Hippocampal formation (tissue), 2 donors: Measurements from ENCODE around the gene CDY1.
"Not testable (repeated sequence)": the region's sequence is repeated elsewhere in the genome, so short reads cannot be mapped to it uniquely, and the experiment has no call there.

Source experiments
- DNase-seq, 2 donors: peaks; one replicate each; lab custom pipeline; 2025; lab: John Stamatoyannopoulos, UW

The CDY1 gene, protein sequence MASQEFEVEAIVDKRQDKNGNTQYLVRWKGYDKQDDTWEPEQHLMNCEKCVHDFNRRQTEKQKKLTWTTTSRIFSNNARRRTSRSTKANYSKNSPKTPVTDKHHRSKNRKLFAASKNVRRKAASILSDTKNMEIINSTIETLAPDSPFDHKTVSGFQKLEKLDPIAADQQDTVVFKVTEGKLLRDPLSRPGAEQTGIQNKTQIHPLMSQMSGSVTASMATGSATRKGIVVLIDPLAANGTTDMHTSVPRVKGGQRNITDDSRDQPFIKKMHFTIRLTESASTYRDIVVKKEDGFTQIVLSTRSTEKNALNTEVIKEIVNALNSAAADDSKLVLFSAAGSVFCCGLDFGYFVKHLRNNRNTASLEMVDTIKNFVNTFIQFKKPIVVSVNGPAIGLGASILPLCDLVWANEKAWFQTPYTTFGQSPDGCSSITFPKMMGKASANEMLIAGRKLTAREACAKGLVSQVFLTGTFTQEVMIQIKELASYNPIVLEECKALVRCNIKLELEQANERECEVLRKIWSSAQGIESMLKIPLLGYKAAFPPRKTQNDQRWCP

DNA sequence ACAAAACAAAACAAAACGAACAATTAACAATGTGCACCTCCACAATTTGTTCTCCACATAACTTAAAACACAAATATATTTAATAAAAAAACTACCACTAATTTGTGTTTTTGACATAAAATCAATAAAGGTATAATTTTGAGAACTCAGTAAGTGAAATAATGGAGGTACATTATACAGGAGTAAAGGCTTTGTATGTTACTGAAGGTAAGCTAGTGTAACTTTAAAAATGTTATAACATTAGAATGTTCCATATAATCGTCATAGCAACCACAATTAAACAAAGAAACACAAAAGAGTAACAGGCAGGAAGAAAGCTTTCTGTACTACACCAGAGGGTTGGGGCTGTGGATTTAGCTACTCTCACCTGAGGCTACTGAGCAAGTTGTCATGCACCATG is at the start of gene CDY1:
Gene CDY1, plus strand, starts transcription at position 301 of the 400 bp plus-strand sequence. CDS start 326 bp downstream, outside the sequence.
- not testable (repeated sequence) for DNase-seq

DNA sequence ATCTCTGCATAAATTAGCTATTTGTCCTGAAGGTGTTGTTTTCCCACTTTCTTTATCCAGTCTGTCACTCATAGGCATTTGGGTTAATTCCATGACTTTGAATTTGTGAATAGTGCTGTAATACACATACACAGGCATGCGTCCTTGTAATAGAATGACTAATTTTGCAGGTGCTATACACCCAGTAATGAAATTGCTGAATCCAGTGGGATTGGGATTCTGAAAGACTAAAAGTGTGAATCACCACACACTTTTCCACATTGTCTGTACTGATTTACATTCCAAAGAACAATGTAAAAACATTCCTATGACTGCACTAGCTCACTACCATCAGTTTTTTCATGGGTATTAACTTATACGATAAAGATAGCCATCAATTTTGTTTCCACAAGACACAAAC is 28.6 kb upstream of the CDY1 start:
- not testable (repeated sequence) for DNase-seq

DNA sequence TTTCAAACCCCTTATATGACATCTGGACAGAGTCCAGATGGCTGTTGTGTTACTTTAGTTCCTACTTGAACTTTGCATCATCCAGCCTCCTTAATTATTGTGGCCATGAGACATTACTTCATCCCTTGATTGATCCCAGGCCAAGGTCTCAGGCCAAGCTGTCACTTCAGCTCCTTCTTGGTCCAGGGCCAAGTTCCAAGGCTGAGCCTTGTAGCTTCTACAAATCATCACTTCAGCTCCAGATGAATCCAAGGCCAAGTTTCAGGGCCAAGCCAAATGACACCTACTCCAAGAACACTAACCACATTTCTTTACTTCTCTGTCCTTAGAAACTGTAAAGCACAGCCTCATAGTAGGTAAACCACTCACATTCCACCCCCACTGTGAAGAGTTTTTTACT is 1.7 kb upstream of the CDY1 start:
- DNase-seq, result not testable (repeated sequence)

DNA sequence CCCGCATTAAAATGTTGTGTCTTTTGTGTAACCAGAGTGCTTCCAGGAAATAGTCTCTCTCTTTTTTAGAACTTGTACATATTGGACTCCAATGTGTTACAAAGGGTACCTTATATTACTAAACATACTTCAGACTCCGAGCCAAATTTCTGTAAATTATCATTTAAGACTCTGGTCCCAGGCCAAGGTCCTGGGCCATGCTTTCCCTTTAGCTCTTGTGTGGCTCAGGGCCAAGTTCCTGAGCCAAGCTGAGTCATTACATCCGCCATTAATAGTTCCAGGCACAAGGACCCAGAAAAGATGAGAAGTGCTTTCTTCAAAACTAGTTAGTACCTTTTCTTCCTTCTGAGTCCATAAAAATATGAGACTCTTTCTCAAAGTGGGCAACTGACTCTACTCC is 4.6 kb downstream of the CDY1 start:
- DNase-seq, result not testable (repeated sequence)

DNA sequence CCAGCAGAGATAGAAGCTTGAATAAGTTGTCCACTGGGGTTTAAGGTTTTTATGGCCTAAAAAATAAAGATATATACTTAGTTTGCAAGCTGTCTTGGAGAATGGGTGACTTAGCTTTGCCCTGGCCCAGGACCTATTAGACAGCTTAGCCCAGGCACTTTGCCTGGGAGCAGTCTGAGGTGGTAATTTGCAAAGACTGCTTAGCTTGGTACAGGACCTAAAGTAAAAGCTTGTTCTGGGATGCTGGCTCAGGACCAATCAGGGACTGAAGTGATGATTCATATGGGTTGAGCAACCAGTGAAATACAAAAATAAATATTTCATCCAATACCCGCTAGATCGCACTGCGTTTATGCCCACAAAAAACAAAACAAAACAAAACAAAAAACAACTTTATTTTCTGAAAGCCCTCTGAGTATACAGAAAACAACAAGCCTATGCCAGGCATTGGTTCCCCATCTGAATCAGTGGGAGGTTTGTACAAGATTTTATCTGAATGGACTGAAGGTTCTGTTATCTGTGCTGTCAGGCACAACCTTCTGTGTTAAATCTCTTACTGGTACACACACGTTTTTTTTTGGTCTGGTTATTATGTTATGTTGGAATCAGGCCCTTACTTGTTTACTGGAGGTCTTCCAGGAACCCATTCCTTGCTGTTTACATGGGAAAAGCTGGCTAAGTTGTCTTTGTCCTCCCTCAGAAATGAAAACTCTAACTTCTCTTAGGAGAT is 8.6 kb downstream of the CDY1 start:
- not testable (repeated sequence) for DNase-seq

DNA sequence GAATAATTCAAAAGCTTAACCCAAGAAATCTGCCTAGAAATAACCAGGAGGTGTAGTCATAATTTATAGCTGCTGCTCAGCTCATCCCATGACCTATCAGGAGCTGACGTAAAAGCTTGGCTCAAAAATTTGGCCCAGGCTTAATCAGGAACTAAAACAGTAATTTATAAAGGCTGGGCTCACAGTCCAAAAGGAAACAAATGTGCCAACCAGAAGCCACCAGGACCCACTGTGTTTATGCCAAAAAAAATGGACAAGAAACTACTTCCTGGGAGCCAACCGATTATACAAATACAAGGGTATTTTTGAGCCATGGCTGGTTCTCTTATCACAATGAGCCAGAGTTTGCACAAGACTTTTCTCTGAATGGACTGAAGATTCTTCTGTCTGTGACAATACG is 17.9 kb downstream of the CDY1 start:
- DNase-seq, result not testable (repeated sequence)

DNA sequence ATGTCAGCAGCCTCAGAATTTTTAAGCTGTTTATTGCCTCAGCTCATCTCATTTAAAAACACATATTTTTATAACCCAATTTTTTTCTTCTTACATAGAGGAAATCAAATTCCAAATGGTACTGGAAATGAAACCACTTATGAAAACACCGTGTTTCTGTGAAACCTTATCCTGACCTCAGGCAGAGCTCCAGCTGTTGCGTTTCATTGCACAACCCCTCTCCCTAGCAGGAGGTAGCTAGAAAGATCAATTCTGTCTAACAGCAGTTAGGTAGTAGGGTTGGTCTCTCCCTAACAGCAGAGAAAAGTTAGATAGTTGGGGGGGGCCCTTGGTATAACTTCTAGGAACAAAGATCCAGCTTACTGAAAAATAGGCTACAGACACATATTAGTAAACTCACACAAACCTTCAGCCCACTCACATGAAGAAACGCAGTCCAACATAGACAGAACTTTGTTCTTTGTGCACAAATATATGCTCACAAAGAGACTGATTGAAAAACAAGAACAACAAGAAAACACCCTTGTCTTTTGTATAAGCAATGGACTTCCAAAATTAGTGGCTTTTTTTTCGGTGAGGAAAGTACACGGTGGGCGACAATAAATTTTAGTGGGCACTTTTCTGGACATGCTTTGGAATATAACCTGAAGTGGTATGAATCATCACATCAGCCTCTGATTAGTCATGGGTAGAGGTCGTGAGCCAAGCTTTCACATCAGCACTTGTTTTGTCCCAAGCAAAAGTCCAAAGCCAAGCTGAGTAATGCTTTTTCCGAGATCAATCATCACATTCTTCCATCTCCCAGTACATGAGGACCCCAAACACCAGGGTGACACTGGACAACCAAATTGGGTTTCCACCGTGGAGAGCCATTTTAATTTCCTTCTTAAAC is 21.4 kb downstream of the CDY1 start:
- not testable (repeated sequence) for DNase-seq
